Neural cell (in vitro differentiated cells): ENCODE data around the gene PMCH. TPM values are rescaled to one million over a fixed set of nuclear protein-coding genes. Genes with fewer than 3 reads are reported as not detected.

Experiments
- H2AFZ ChIP-seq: fragments of 200-600, 300-800 bp; sonication (generic), shearing (Covaris generic); 2 replicates; pipeline ENCODE4 v1.6.0; 2014; ENCODE audit warnings: low read depth, mild to moderate bottlenecking, antibody characterized with exemption, low read length, moderate library complexity
- H3F3A ChIP-seq: fragments of 200-600 bp; shearing (Covaris generic); 2 replicates; pipeline ENCODE4 v1.6.1; 2016; ENCODE audit warnings: mild to moderate bottlenecking, moderate library complexity, mixed read lengths, antibody characterized with exemption, low read length; ENCODE audit not compliant: insufficient read depth, poor library complexity, severe bottlenecking
- H3K27ac ChIP-seq: fragments of 200-600, 300-800 bp; sonication (generic), shearing (Covaris generic); 2 replicates; pipeline ENCODE4 v1.5.1; 2014; ENCODE audit warnings: mild to moderate bottlenecking, low read length, moderate library complexity
- H3K27me3 ChIP-seq: fragments of 300-800, 200-600 bp; sonication (generic), shearing (Covaris generic); 2 replicates; pipeline ENCODE4 v1.6.0; 2014; ENCODE audit warnings: mild to moderate bottlenecking, low read depth, low read length, moderate library complexity; ENCODE audit not compliant: insufficient read depth
- H3K36me3 ChIP-seq: fragments of 300-800, 200-600 bp; sonication (generic), shearing (Covaris generic); 2 replicates; pipeline ENCODE4 v1.5.1; 2014; ENCODE audit warnings: mild to moderate bottlenecking, antibody characterized with exemption, low read length, moderate library complexity; ENCODE audit not compliant: insufficient read depth
- H3K4me2 ChIP-seq: fragments of 300-800, 200-600 bp; sonication (generic), shearing (Covaris generic); 2 replicates; pipeline ENCODE4 v1.6.0; 2014; ENCODE audit warnings: mild to moderate bottlenecking, low read length
- H3K4me3 ChIP-seq: fragments of 300-800, 200-600 bp; sonication (generic), shearing (Covaris generic); 2 replicates; pipeline ENCODE4 v1.5.1; 2014; ENCODE audit warnings: mild to moderate bottlenecking, low read length, moderate library complexity
- H3K79me2 ChIP-seq: fragments of 200-600 bp; shearing (Covaris generic); replicated peaks from 2 replicates; pipeline ENCODE4 v1.6.0; 2014; ENCODE audit warnings: mild to moderate bottlenecking, low read length, moderate library complexity; ENCODE audit not compliant: insufficient read depth
- H3K9ac ChIP-seq: fragments of 300-800, 200-600 bp; sonication (generic), shearing (Covaris generic); 2 replicates; pipeline ENCODE4 v1.6.1; 2016; ENCODE audit warnings: mild to moderate bottlenecking, low read length, mixed read lengths
- H3K9me2 ChIP-seq: fragments of 200-600 bp; shearing (Covaris generic); 2 replicates; pipeline ENCODE4 v1.6.1; 2016; ENCODE audit warnings: mild to moderate bottlenecking, low read length, mixed read lengths; ENCODE audit not compliant: insufficient read depth
- H3K9me3 ChIP-seq: fragments of 200-600, 300-800 bp; sonication (generic), shearing (Covaris generic); 2 replicates; pipeline ENCODE4 v1.6.1; 2016; ENCODE audit warnings: mild to moderate bottlenecking, mixed run types, low read length, moderate library complexity, mixed read lengths
- H4K20me1 ChIP-seq: fragments of 200-600 bp; shearing (Covaris generic); 2 replicates; pipeline ENCODE4 v1.6.1; 2016; ENCODE audit warnings: mild to moderate bottlenecking, mixed run types; ENCODE audit not compliant: insufficient read depth
- EP300 ChIP-seq: fragments of 450-650 bp; conservative IDR thresholded peaks from 2 replicates; pipeline ENCODE4 v1.6.1; 2014; ENCODE audit warnings: antibody characterized with exemption, mild to moderate bottlenecking, moderate library complexity; ENCODE audit not compliant: poor library complexity, severe bottlenecking
- EZH2 ChIP-seq: fragments of 200-600, 300-800 bp; shearing (Covaris generic), sonication (generic); IDR thresholded peaks from 2 replicates; pipeline ENCODE4 v1.6.1; 2014; ENCODE audit warnings: antibody characterized with exemption, low read length, borderline replicate concordance, mild to moderate bottlenecking; ENCODE audit not compliant: insufficient read depth, poor library complexity, severe bottlenecking
- MXI1 ChIP-seq: fragments of 450-650 bp; conservative IDR thresholded peaks from 2 replicates; pipeline ENCODE4 v1.6.1; 2014; ENCODE audit warnings: antibody characterized with exemption, mild to moderate bottlenecking; ENCODE audit not compliant: poor library complexity, severe bottlenecking
- POLR2AphosphoS5 ChIP-seq: IDR thresholded peaks from 2 replicates; pipeline ENCODE4 v1.6.1; 2012
- RAD21 ChIP-seq: fragments of 450-650 bp; conservative IDR thresholded peaks from 2 replicates; pipeline ENCODE4 v1.6.1; 2014; ENCODE audit warnings: antibody characterized with exemption, mild to moderate bottlenecking, moderate library complexity
- SMC3 ChIP-seq: fragments of 450-650 bp; conservative IDR thresholded peaks from 2 replicates; pipeline ENCODE4 v1.6.1; 2014; ENCODE audit warnings: antibody characterized with exemption, mild to moderate bottlenecking, moderate library complexity; ENCODE audit not compliant: poor library complexity
- TAF1 ChIP-seq: IDR thresholded peaks from 2 replicates; pipeline ENCODE4 v1.6.1; 2012; ENCODE audit warnings: low read depth
- polyA plus RNA-seq: library from polyadenylated mRNA; depleted of rRNA; stranded (reverse); fragments of >200 nt; gene quantifications from 2 replicates; pipeline ENCODE4 v1.2.3, GENCODE V29; 2014
- TF ChIP-seq, protein P1 (sequence below): fragments of 450-650 bp; IDR thresholded peaks from 2 replicates; pipeline ENCODE4 v1.5.1; 2014; ENCODE audit warnings: antibody characterized with exemption, mild to moderate bottlenecking, moderate library complexity; ENCODE audit not compliant: poor library complexity, severe bottlenecking
- TF ChIP-seq, protein P2 (sequence below): IDR thresholded peaks from 2 replicates; pipeline ENCODE4 v1.6.1; 2012; ENCODE audit warnings: borderline replicate concordance

Gene PMCH
- polyA plus RNA-seq, 1 donor from 2014 or later: not detected

DNA sequence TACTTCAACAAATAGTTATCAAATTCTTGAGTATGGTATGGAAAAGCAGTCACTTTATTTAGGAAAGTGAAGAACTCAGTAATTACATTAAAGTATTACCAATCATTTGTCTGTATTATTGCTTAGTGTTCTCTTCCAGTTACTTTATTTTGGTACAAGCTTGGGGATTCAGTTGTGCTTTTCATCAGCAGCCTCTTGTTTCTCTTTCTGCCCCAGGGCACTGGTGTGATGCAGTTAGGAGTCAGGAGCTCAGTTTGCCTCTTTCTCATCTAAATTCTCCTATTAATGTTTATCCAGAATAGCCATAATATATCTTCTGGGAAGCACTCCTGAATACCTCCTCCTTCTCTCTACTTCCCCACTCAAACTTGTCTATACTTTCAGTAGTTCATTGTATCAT lies 25.7 kb downstream of the PMCH start:
- TF ChIP-seq EP300 (no peak), SMC3 (no peak), TAF1 (no peak), EZH2 (no peak), POLR2AphosphoS5 (no peak), RAD21 (no peak), MXI1 (no peak)
- TF ChIP-seq, protein P1, sequence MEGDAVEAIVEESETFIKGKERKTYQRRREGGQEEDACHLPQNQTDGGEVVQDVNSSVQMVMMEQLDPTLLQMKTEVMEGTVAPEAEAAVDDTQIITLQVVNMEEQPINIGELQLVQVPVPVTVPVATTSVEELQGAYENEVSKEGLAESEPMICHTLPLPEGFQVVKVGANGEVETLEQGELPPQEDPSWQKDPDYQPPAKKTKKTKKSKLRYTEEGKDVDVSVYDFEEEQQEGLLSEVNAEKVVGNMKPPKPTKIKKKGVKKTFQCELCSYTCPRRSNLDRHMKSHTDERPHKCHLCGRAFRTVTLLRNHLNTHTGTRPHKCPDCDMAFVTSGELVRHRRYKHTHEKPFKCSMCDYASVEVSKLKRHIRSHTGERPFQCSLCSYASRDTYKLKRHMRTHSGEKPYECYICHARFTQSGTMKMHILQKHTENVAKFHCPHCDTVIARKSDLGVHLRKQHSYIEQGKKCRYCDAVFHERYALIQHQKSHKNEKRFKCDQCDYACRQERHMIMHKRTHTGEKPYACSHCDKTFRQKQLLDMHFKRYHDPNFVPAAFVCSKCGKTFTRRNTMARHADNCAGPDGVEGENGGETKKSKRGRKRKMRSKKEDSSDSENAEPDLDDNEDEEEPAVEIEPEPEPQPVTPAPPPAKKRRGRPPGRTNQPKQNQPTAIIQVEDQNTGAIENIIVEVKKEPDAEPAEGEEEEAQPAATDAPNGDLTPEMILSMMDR: no peak
- TF ChIP-seq, protein P2, sequence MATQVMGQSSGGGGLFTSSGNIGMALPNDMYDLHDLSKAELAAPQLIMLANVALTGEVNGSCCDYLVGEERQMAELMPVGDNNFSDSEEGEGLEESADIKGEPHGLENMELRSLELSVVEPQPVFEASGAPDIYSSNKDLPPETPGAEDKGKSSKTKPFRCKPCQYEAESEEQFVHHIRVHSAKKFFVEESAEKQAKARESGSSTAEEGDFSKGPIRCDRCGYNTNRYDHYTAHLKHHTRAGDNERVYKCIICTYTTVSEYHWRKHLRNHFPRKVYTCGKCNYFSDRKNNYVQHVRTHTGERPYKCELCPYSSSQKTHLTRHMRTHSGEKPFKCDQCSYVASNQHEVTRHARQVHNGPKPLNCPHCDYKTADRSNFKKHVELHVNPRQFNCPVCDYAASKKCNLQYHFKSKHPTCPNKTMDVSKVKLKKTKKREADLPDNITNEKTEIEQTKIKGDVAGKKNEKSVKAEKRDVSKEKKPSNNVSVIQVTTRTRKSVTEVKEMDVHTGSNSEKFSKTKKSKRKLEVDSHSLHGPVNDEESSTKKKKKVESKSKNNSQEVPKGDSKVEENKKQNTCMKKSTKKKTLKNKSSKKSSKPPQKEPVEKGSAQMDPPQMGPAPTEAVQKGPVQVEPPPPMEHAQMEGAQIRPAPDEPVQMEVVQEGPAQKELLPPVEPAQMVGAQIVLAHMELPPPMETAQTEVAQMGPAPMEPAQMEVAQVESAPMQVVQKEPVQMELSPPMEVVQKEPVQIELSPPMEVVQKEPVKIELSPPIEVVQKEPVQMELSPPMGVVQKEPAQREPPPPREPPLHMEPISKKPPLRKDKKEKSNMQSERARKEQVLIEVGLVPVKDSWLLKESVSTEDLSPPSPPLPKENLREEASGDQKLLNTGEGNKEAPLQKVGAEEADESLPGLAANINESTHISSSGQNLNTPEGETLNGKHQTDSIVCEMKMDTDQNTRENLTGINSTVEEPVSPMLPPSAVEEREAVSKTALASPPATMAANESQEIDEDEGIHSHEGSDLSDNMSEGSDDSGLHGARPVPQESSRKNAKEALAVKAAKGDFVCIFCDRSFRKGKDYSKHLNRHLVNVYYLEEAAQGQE: no peak

DNA sequence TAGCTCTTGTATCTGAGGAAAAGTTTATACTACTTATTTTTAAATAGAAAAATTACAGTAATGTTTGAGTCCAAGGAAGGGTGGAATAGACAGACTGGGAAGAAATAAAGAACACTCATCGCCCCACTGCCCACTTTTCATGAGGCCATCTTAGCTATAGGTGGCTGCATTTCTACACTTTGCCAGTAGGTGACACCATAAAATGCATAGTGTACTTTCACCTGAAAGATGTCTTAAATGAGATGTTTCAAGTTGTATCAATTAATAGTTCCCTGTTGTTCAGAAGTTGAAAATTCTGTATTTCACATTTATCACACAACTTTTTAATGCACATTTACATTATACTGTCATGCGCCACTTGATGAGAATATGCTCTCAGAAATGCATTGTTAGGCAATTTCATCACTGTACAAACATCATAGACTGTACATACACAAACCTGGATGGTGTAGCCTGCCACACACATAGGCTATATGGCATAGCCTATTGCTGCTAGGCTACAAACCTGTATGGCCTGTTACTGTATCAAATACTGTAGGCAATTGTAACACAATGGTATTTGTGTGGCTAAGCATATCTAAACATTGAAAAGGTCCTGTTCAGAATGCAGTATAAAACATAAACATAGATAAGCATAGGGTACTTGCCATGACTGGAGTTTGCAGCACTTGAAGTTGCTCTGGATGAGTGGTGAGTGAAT lies 27.6 kb downstream of the PMCH start:
- no peaks in the 10 kb centered on the region for H3K9me3 ChIP-seq
- no peaks in the 10 kb centered on the region for H3K79me2 ChIP-seq
- H3K27me3 ChIP-seq: no peaks in the 10 kb centered on the region
- no peak overlapping the region for H3K4me3 ChIP-seq
- no peak overlapping the region for H3K4me2 ChIP-seq
- no peak overlapping the region for H3K27ac ChIP-seq
- no peak overlapping the region for H3K9ac ChIP-seq
- H3F3A ChIP-seq: no peaks in the 10 kb centered on the region
- H3K9me2 ChIP-seq: no peaks in the 10 kb centered on the region
- no peak overlapping the region for H2AFZ ChIP-seq
- no peaks in the 10 kb centered on the region for H3K36me3 ChIP-seq
- TF ChIP-seq TAF1: no peak
- TF ChIP-seq SMC3: peak; percentile 59
- TF ChIP-seq, protein P2: no peak
- TF ChIP-seq EP300: no peak
- TF ChIP-seq MXI1: no peak
- TF ChIP-seq EZH2: no peak
- TF ChIP-seq, protein P1: peak; percentile 64
- TF ChIP-seq POLR2AphosphoS5: no peak
- TF ChIP-seq RAD21: peak; percentile 59
- no peaks in the 10 kb centered on the region for H4K20me1 ChIP-seq

More for the DNA sequence above, 25.7 kb downstream of the PMCH start:
- Histone ChIP-seq H3K4me2 (no peak overlapping the region), H4K20me1 (no peaks in the 10 kb centered on the region), H3K36me3 (no peaks in the 10 kb centered on the region), H3K27me3 (no peaks in the 10 kb centered on the region), H3K27ac (no peak overlapping the region), H3K4me3 (no peak overlapping the region), H3F3A (no peaks in the 10 kb centered on the region), H3K9me2 (no peaks in the 10 kb centered on the region), H3K9ac (no peak overlapping the region), H2AFZ (no peak overlapping the region), H3K79me2 (no peaks in the 10 kb centered on the region), H3K9me3 (no peaks in the 10 kb centered on the region)
